Measurements from ENCODE around the gene PHACTR3.

- TF ChIP-seq CTCF (conservative IDR thresholded peaks at IDR 0.05) (no peak), ZFX (IDR thresholded peaks at IDR 0.05) (no peak)
Measured at GRCh38 chr20:59765599-59766177, 161.3 kb downstream of the PHACTR3 start.

Measured in C4-2B (cell line).